GM12878 (cell line): Measurements from ENCODE around the gene CIRBP. TPM values are rescaled to one million over a fixed set of nuclear protein-coding genes. Genes with fewer than 3 reads are reported as not detected.

Source experiments
- ATAC-seq: fragments of 200-7000 bp; cut with Tn5 transposase; 3 replicates; pipeline ENCODE4 v1.9.1; 2020; ENCODE audit warnings: mild to moderate bottlenecking, moderate library complexity
- BruUV-seq: library from RNA; stranded (reverse); fragments of 400-500 nt; replicated peaks from 2 replicates; lab custom pipeline; 2021; lab: Mats Ljungman, UMichigan
- CTCF ChIA-PET: fragments of 300-600 bp; sonication (Branson Sonifier 250); formaldehyde crosslinking; extraction: SDS; loops from one replicate; lab custom pipeline; 2021; ENCODE audit warnings: inconsistent platforms; lab: Yijun Ruan, JAX
- POLR2A ChIA-PET: fragments of 350-600 bp; formaldehyde crosslinking; extraction: SDS; loops from one replicate; lab custom pipeline; 2021; ENCODE audit warnings: inconsistent platforms; lab: Charles Lee
- RAD21 ChIA-PET: fragments of 300-600 bp; sonication (Branson Sonifier 250); formaldehyde crosslinking; loops from one replicate; lab custom pipeline; 2023; ENCODE audit warnings: antibody characterized with exemption; ENCODE audit not compliant: unreplicated experiment; lab: Charles Lee
- SMC1A ChIA-PET: fragments of 300-600 bp; sonication (Branson Sonifier 250); formaldehyde crosslinking; loops from one replicate; lab custom pipeline; 2023; ENCODE audit not compliant: unreplicated experiment, uncharacterized antibody; lab: Charles Lee
- DNase-seq: peaks from one replicate; pipeline ENCODE4 v3.0.0-alpha.2; 2011; ENCODE audit warnings: low read depth, low spot score
- FAIRE-seq: peaks from 3 replicates; lab custom pipeline; 2011; peaks lifted over from hg19 to GRCh38; lab: Jason Lieb, UNC
- H2AFZ ChIP-seq: 2 replicates; pipeline ENCODE4 v1.6.0; 2011; ENCODE audit warnings: low read depth, low read length, control low read depth; ENCODE audit not compliant: control insufficient read depth
- H3K27ac ChIP-seq: 2 replicates; pipeline ENCODE4 v1.5.1; 2011; ENCODE audit warnings: control low read depth; ENCODE audit not compliant: control insufficient read depth, insufficient read depth
- H3K27me3 ChIP-seq, 2 experiments: replicated peaks in 1 of 2; 2 replicates each; pipeline versions ENCODE4 v1.6.0 to v1.6.1; 2011; ENCODE audit warnings: low read length in 1 of 2; ENCODE audit not compliant: control insufficient read depth in 2 of 2, insufficient read depth in 2 of 2
- H3K36me3 ChIP-seq, 2 experiments: 2 replicates each; pipeline ENCODE4 v1.5.1; 2011; ENCODE audit warnings: low read length in 1 of 2; ENCODE audit not compliant: control insufficient read depth in 2 of 2, insufficient read depth in 2 of 2
- H3K4me1 ChIP-seq: 2 replicates; pipeline ENCODE4 v1.6.1; 2011; ENCODE audit warnings: mild to moderate bottlenecking, low read length, moderate library complexity, mixed read lengths; ENCODE audit not compliant: control insufficient read depth, insufficient read depth
- H3K4me2 ChIP-seq: 2 replicates; pipeline ENCODE4 v1.6.0; 2011; ENCODE audit warnings: control low read depth; ENCODE audit not compliant: control insufficient read depth, insufficient read depth
- H3K4me3 ChIP-seq: fragments of 200-600 bp; sonication (generic); 2 replicates; pipeline ENCODE4 v1.5.1; 2016
- H3K79me2 ChIP-seq: 2 replicates; pipeline ENCODE4 v1.6.0; 2011; ENCODE audit warnings: low read length; ENCODE audit not compliant: control insufficient read depth, insufficient read depth
- H3K9ac ChIP-seq: 2 replicates; pipeline ENCODE4 v1.8.0; 2011; ENCODE audit warnings: low read length, control low read depth, mixed read lengths; ENCODE audit not compliant: control insufficient read depth, insufficient read depth
- H3K9me3 ChIP-seq: replicated peaks from 3 replicates; pipeline ENCODE4 v1.5.1; 2011; ENCODE audit warnings: mild to moderate bottlenecking, low read length; ENCODE audit not compliant: control insufficient read depth, insufficient read depth
- H4K20me1 ChIP-seq: 2 replicates; pipeline ENCODE4 v1.6.0; 2011; ENCODE audit not compliant: control insufficient read depth, insufficient read depth
- ATF7 ChIP-seq: fragments of 450-650 bp; IDR thresholded peaks from 2 replicates; pipeline ENCODE4 v1.6.1; 2016; ENCODE audit warnings: low read depth, mild to moderate bottlenecking
- CBX5 ChIP-seq: sonication (generic); IDR thresholded peaks from 2 replicates; pipeline ENCODE4 v1.6.1; 2016; ENCODE audit warnings: low read depth, moderate library complexity, mild to moderate bottlenecking, inconsistent platforms
- CHD1 ChIP-seq: IDR thresholded peaks from 2 replicates; pipeline ENCODE4 v1.6.1; 2012; ENCODE audit warnings: low read depth, low read length, improper control_type of control experiment
- EGR1 ChIP-seq, 2 experiments: IDR thresholded peaks; 1 replicate in 1 of 2; 2 replicates in 1 of 2; pipeline ENCODE4 v1.6.1; 2011 to 2012; ENCODE audit warnings: low read depth in 2 of 2, low read length in 2 of 2, borderline replicate concordance in 1 of 2, mild to moderate bottlenecking in 1 of 2, moderate library complexity in 1 of 2
- GATAD2B ChIP-seq: fragments of 450-650 bp; conservative IDR thresholded peaks from 2 replicates; pipeline ENCODE4 v1.6.1; 2017; ENCODE audit warnings: low read depth, mild to moderate bottlenecking, moderate library complexity
- JUND ChIP-seq: IDR thresholded peaks from 2 replicates; pipeline ENCODE4 v1.6.1; 2012; ENCODE audit warnings: low read depth, mild to moderate bottlenecking, low read length, improper control_type of control experiment, moderate library complexity
- NFXL1 ChIP-seq: fragments of 450-650 bp; IDR thresholded peaks from 2 replicates; pipeline ENCODE4 v1.6.1; 2017; ENCODE audit warnings: antibody characterized with exemption, mild to moderate bottlenecking, borderline replicate concordance
- PBX3 ChIP-seq: IDR thresholded peaks from 2 replicates; pipeline ENCODE4 v1.6.1; 2011; ENCODE audit warnings: mild to moderate bottlenecking, low read depth, low read length, moderate library complexity; ENCODE audit not compliant: insufficient replicate concordance
- POLR2AphosphoS2 ChIP-seq: IDR thresholded peaks from 2 replicates; pipeline ENCODE4 v1.6.1; 2011; ENCODE audit warnings: low read depth, mild to moderate bottlenecking, low read length, improper control_type of control experiment, moderate library complexity
- RFX5 ChIP-seq: IDR thresholded peaks from 2 replicates; pipeline ENCODE4 v1.6.1; 2011; ENCODE audit warnings: low read depth, low read length, improper control_type of control experiment
- SREBF1 ChIP-seq: IDR thresholded peaks from 2 replicates; pipeline ENCODE4 v1.6.1; 2012; ENCODE audit warnings: mild to moderate bottlenecking, low read length
- WGBS: methylation state at CpG from one replicate; pipeline ENCODE4 v1.1.6; 2016; ENCODE audit warnings: low lambda C conversion rate; ENCODE audit not compliant: insufficient replicate concordance, insufficient coverage; ENCODE audit errors: missing lambda C conversion rate; 5-methylcytosine and 5-hydroxymethylcytosine counted together
- in situ Hi-C: fragments of 300-500 bp; cut with MboI; formaldehyde crosslinking; loops from 9 replicates; pipeline ENCODE4 v1.14.3; 2018; ENCODE audit warnings: mixed read lengths
- intact Hi-C: fragments of 100-400 bp; cut with micrococcal nuclease; formaldehyde crosslinking; loops from one replicate; pipeline ENCODE4 v1.14.2; 2022; ENCODE audit not compliant: unreplicated experiment
- polyA plus RNA-seq, 11 experiments: library from polyadenylated mRNA; depleted of rRNA in 4 of 11; unstranded in 6 of 11; stranded (reverse) in 5 of 11; fragments of >200 nt; fragmentation: Nextera tagmentation in 4 of 11; fragmentation: Illumina TruSeq in 1 of 11; extraction: Ambion mirVana in 4 of 11; extraction: Trizol in 1 of 11; gene quantifications; 1 replicate in 1 of 11; 2 replicates in 10 of 11; pipeline versions ENCODE4 v1.2.1 to v1.2.3, GENCODE V29; 2011 to 2016; ENCODE audit warnings: inconsistent platforms in 2 of 11, missing spikeins in 2 of 11, low read depth in 1 of 11
- total RNA-seq, 4 experiments: library from RNA; depleted of rRNA in 3 of 4; stranded (reverse); fragments of >200 nt in 3 of 4; fragmentation: Illumina TruSeq in 1 of 4; extraction: Trizol in 1 of 4; gene quantifications; 2 replicates each; pipeline versions ENCODE4 v1.2.1 to v1.2.3, GENCODE V29; 2013 to 2021
- TF ChIP-seq, protein P1 (sequence below): IDR thresholded peaks from 2 replicates; pipeline ENCODE4 v1.6.1; 2012; ENCODE audit warnings: low read depth, low read length, improper control_type of control experiment
- TF ChIP-seq, protein P2 (sequence below): fragments of 450-650 bp; IDR thresholded peaks from 2 replicates; pipeline ENCODE4 v1.6.1; 2017; ENCODE audit warnings: mild to moderate bottlenecking, moderate library complexity

The CIRBP gene
- total and polyA plus RNA-seq, 10 of the 15 experiments (the other 5 are each of a cell fraction or from before 2014, with no cell fraction given): 27.6 to 335 (median 229) TPM

- TF ChIP-seq, protein P1, sequence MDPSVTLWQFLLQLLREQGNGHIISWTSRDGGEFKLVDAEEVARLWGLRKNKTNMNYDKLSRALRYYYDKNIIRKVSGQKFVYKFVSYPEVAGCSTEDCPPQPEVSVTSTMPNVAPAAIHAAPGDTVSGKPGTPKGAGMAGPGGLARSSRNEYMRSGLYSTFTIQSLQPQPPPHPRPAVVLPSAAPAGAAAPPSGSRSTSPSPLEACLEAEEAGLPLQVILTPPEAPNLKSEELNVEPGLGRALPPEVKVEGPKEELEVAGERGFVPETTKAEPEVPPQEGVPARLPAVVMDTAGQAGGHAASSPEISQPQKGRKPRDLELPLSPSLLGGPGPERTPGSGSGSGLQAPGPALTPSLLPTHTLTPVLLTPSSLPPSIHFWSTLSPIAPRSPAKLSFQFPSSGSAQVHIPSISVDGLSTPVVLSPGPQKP: no peak
- TF ChIP-seq GATAD2B (no peak), PBX3 (no peak), ATF7 (no peak), NFXL1 (no peak), CHD1 (no peak)
These were observed 34.8 kb upstream of the CIRBP start (continued) for GRCh38 chr19:1234051-1234954.

DNA sequence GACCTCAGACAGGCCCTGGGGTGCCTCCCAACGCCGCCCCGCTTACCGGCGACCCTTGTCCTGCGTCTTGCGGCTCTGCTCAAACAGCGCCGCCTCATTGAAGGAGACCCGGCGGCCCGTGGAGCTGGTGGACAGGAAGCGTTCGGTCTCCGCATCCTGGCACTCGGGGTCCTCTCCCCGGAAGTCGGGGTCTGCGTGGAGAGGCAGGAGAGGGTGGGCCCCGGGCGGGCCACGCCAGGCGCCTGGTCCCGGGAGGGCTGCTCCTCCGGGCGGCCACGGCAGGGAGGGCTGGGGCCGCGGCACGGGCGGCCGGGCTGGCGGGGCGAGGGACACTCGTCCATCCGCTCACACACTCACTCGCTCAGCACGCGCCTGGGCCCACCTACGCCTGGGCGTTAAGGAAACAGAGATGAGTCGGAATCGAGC, 34.2 kb upstream of the CIRBP start:
- H3K36me3 ChIP-seq: no peaks in the 10 kb centered on the region
- H3K79me2 ChIP-seq: no peaks in the 10 kb centered on the region
- no peaks in the 10 kb centered on the region for H4K20me1 ChIP-seq
- H3K4me3 ChIP-seq: no peak overlapping the region
- DNase-seq: no peak
- POLR2A ChIA-PET: no interaction called here
- FAIRE-seq: no peak
- no peak overlapping the region for H2AFZ ChIP-seq
- no peak overlapping the region for H3K9ac ChIP-seq
- in situ Hi-C loops: no loop called here
- H3K9me3 ChIP-seq: no peaks in the 10 kb centered on the region; the same call in 2 of the 3 replicates
- CTCF ChIA-PET: no interaction called here
- H3K27ac ChIP-seq: no peak overlapping the region
- no peak for ATAC-seq
- BruUV-seq: no TSS peak
- H3K4me1 ChIP-seq: no peaks in the 10 kb centered on the region
- 69% methylated on average over 42 of the region's 43 CpGs for WGBS
- SMC1A ChIA-PET: no interaction called here
- intact Hi-C loops: no loop called here
- no peak overlapping the region for H3K4me2 ChIP-seq
- H3K27me3 ChIP-seq: peaks cover 0 to 10% of the 10 kb centered on the region in 2 experiments; a peak in 3 of 4 replicates
- RAD21 ChIA-PET: no interaction called here
- TF ChIP-seq, protein P1: no peak
- TF ChIP-seq, protein P2, sequence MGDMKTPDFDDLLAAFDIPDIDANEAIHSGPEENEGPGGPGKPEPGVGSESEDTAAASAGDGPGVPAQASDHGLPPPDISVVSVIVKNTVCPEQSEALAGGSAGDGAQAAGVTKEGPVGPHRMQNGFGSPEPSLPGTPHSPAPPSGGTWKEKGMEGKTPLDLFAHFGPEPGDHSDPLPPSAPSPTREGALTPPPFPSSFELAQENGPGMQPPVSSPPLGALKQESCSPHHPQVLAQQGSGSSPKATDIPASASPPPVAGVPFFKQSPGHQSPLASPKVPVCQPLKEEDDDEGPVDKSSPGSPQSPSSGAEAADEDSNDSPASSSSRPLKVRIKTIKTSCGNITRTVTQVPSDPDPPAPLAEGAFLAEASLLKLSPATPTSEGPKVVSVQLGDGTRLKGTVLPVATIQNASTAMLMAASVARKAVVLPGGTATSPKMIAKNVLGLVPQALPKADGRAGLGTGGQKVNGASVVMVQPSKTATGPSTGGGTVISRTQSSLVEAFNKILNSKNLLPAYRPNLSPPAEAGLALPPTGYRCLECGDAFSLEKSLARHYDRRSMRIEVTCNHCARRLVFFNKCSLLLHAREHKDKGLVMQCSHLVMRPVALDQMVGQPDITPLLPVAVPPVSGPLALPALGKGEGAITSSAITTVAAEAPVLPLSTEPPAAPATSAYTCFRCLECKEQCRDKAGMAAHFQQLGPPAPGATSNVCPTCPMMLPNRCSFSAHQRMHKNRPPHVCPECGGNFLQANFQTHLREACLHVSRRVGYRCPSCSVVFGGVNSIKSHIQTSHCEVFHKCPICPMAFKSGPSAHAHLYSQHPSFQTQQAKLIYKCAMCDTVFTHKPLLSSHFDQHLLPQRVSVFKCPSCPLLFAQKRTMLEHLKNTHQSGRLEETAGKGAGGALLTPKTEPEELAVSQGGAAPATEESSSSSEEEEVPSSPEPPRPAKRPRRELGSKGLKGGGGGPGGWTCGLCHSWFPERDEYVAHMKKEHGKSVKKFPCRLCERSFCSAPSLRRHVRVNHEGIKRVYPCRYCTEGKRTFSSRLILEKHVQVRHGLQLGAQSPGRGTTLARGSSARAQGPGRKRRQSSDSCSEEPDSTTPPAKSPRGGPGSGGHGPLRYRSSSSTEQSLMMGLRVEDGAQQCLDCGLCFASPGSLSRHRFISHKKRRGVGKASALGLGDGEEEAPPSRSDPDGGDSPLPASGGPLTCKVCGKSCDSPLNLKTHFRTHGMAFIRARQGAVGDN: no peak
- no peak for TF ChIP-seq RFX5
- TF ChIP-seq JUND: no peak
- TF ChIP-seq POLR2AphosphoS2: no peak
- TF ChIP-seq SREBF1: no peak
- no peak for TF ChIP-seq EGR1 (IDR thresholded peaks at IDR 0.05; ENCODE audit: borderline replicate concordance in 1 of 2, low read depth in 2 of 2, low read length in 2 of 2)
- no peak for TF ChIP-seq CBX5
